Measurements from ENCODE around the gene IPO4.
"Not testable (repeated sequence)": the region's sequence is repeated elsewhere in the genome, so short reads cannot be mapped to it uniquely, and the experiment has no call there.

The IPO4 gene

GRCh38 chr14:24188251-24189058 is at the start of gene IPO4:
IPO4 (minus strand) TSS chr14:24188816; CDS start chr14:24188787, 29 bp downstream.
- peak; percentile 94 to 95 for DNase-seq

- peak; percentile 41 to 54 for DNase-seq
Measured at GRCh38 chr14:24238123-24238522, 49.5 kb upstream of the IPO4 start.

GRCh38 chr14:24237463-24237955 is 48.9 kb upstream of the IPO4 start:
- DNase-seq, result no peak

- DNase-seq, result no peak
Measured at GRCh38 chr14:24236689-24237462, 48.3 kb upstream of the IPO4 start.

- DNase-seq, result no peak
Measured at GRCh38 chr14:24235804-24236688, 47.4 kb upstream of the IPO4 start.

- DNase-seq, result no peak
Measured at GRCh38 chr14:24234095-24235005, 45.7 kb upstream of the IPO4 start.

GRCh38 chr14:24233538-24233866 is 44.9 kb upstream of the IPO4 start:
- DNase-seq, result no peak

GRCh38 chr14:24232645-24233537 is 44.3 kb upstream of the IPO4 start, which contains the start of gene GMPR2:
GMPR2 (plus strand) TSS chr14:24232929; CDS start chr14:24233254, 325 bp downstream.
- DNase-seq, result no peak

- peak; percentile 84 to 86 for DNase-seq
Measured at GRCh38 chr14:24232121-24232644, 43.6 kb upstream of the IPO4 start, which contains the start of gene NEDD8. NEDD8 (minus strand) TSS chr14:24232367; CDS start chr14:24232267, 100 bp downstream.

GRCh38 chr14:24231263-24232120 is 42.9 kb upstream of the IPO4 start:
- DNase-seq, result no peak

- DNase-seq, result no peak
Measured at GRCh38 chr14:24228902-24229301, 40.3 kb upstream of the IPO4 start.

- no peak for DNase-seq
Measured at GRCh38 chr14:24226473-24226872, 37.9 kb upstream of the IPO4 start.

- DNase-seq, result no peak
Measured at GRCh38 chr14:24224618-24225071, 36.0 kb upstream of the IPO4 start.

GRCh38 chr14:24222987-24223386 is 34.4 kb upstream of the IPO4 start:
- DNase-seq, result not testable (repeated sequence)

GRCh38 chr14:24219521-24219920 is 30.9 kb upstream of the IPO4 start:
- no peak for DNase-seq

GRCh38 chr14:24219080-24219479 is 30.5 kb upstream of the IPO4 start:
- no peak for DNase-seq

GRCh38 chr14:24216876-24217275 is 28.3 kb upstream of the IPO4 start:
- DNase-seq, result not testable (repeated sequence)

GRCh38 chr14:24216345-24216699 is 27.7 kb upstream of the IPO4 start:
- DNase-seq, result no peak
